ENCODE data around the gene CIAO1. TPM values are rescaled to one million over a fixed set of nuclear protein-coding genes. Genes with fewer than 3 reads are reported as not detected.

The CIAO1 gene
- total RNA-seq, 1 experiment from 2014 or later, result 82.8 TPM

DNA sequence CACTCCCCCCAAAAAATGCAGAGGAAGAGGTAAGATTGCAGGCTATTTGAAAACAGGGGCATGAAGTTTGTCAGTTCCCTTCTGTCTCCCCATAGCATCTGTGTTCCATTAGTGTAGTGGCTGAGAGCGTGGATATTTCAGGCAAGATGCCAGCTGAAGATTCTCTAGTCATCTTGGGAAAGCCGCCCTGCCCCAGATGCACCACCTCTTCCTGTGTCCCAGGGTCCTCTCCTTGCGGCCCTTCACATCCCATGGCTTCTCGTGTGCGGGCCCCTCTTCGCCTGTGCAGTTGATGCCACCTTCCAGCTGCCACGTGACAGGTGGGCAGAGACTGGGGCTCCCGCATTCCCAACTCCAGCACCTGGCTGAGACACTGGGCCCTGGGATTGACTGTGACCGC is 16.4 kb upstream of the CIAO1 start:
- Mint-ChIP-seq H3K4me3 (no peak overlapping the region), H3K27ac (no peak overlapping the region)

GRCh38 chr2:96250188-96250587 is 15.8 kb upstream of the CIAO1 start:
- ChIA-PET CTCF (no interaction called here), POLR2A (no interaction called here)
- ATAC-seq (no peak), DNase-seq (ENCODE audit: low spot score) (no peak)
- Mint-ChIP-seq H3K9me3 (no peaks in the 10 kb centered on the region), H3K36me3 (peaks cover 19% of the 10 kb centered on the region), H3K4me3 (no peak overlapping the region), H3K27me3 (ENCODE audit: low read depth) (no peaks in the 10 kb centered on the region), H3K4me1 (no peaks in the 10 kb centered on the region; the same call in 1 of the 2 replicates), H3K27ac (peak overlapping the region; percentile 35; the same call in 1 of the 2 replicates)
- TF ChIP-seq NR3C1 (CRISPR knock-in tag; conservative IDR thresholded peaks at IDR 0.05; ENCODE audit: low read depth) (no peak), RORB (CRISPR knock-in tag; IDR thresholded peaks at IDR 0.05) (no peak), NFATC4 (CRISPR knock-in tag; IDR thresholded peaks at IDR 0.05) (no peak), ZNF512 (CRISPR knock-in tag; IDR thresholded peaks at IDR 0.05; ENCODE audit: borderline replicate concordance) (no peak), CBFB (CRISPR knock-in tag; IDR thresholded peaks at IDR 0.05; ENCODE audit: low read depth) (no peak), SP1 (CRISPR knock-in tag; conservative IDR thresholded peaks at IDR 0.05) (no peak), NFE2L1 (CRISPR knock-in tag; IDR thresholded peaks at IDR 0.05) (no peak), ATF2 (CRISPR knock-in tag; IDR thresholded peaks at IDR 0.05; ENCODE audit: borderline replicate concordance, low read depth) (no peak), SOX15 (CRISPR knock-in tag; IDR thresholded peaks at IDR 0.05) (no peak), JAZF1 (CRISPR knock-in tag; IDR thresholded peaks at IDR 0.05) (no peak), PRRX2 (CRISPR knock-in tag; IDR thresholded peaks at IDR 0.05) (no peak), TP53 (CRISPR knock-in tag; IDR thresholded peaks at IDR 0.05) (no peak), OVOL2 (CRISPR knock-in tag; IDR thresholded peaks at IDR 0.05; ENCODE audit: borderline replicate concordance) (no peak), CDX4 (CRISPR knock-in tag; IDR thresholded peaks at IDR 0.05; ENCODE audit: borderline replicate concordance) (no peak)
- TF ChIP-seq, protein P1, sequence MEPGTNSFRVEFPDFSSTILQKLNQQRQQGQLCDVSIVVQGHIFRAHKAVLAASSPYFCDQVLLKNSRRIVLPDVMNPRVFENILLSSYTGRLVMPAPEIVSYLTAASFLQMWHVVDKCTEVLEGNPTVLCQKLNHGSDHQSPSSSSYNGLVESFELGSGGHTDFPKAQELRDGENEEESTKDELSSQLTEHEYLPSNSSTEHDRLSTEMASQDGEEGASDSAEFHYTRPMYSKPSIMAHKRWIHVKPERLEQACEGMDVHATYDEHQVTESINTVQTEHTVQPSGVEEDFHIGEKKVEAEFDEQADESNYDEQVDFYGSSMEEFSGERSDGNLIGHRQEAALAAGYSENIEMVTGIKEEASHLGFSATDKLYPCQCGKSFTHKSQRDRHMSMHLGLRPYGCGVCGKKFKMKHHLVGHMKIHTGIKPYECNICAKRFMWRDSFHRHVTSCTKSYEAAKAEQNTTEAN (CRISPR knock-in tag; IDR thresholded peaks at IDR 0.05), result no peak

More for the DNA sequence above, 16.4 kb upstream of the CIAO1 start:
- H3K4me1 Mint-ChIP-seq, result no peaks in the 10 kb centered on the region; the same call in 1 of the 2 replicates
- H3K9me3 Mint-ChIP-seq, result no peaks in the 10 kb centered on the region
- no peaks in the 10 kb centered on the region for H3K27me3 Mint-ChIP-seq (ENCODE audit: low read depth)
- peaks cover 18% of the 10 kb centered on the region for H3K36me3 Mint-ChIP-seq
- no peak for DNase-seq (ENCODE audit: low spot score)
- TF ChIP-seq NFYB (CRISPR knock-in tag; conservative IDR thresholded peaks at IDR 0.05; ENCODE audit: low read depth) (no peak), ZNF121 (CRISPR knock-in tag; IDR thresholded peaks at IDR 0.05) (no peak), MLX (CRISPR knock-in tag; IDR thresholded peaks at IDR 0.05) (no peak), ZNF423 (CRISPR knock-in tag; IDR thresholded peaks at IDR 0.05) (no peak), IRF2 (CRISPR knock-in tag; IDR thresholded peaks at IDR 0.05; ENCODE audit: borderline replicate concordance, low read depth) (no peak), KAT7 (CRISPR knock-in tag; IDR thresholded peaks at IDR 0.05; ENCODE audit: borderline replicate concordance) (no peak), ZNF317 (CRISPR knock-in tag; IDR thresholded peaks at IDR 0.05; ENCODE audit: borderline replicate concordance, low read depth) (no peak)
- no peak for ATAC-seq
- ChIA-PET POLR2A (no interaction called here), CTCF (no interaction called here)

Data from WTC11 (cell line).